SJSA1 (cell line): ENCODE data around the gene TMPRSS9. TPM values are rescaled to one million over a fixed set of nuclear protein-coding genes. Genes with fewer than 3 reads are reported as not detected.

Source experiments
- DNase-seq, 2 experiments: peaks; one replicate each; pipeline ENCODE4 v3.0.0-alpha.2; 2015 to 2020; ENCODE audit warnings: low spot score in 2 of 2, low read depth in 1 of 2
- H3K27ac ChIP-seq: fragments of 250-450 bp; sonication (Bioruptor Pico); 2 replicates; pipeline ENCODE4 v1.5.1; 2020; ENCODE audit warnings: mild to moderate bottlenecking, moderate library complexity
- H3K27me3 ChIP-seq: fragments of 250-450 bp; sonication (Bioruptor Pico); replicated peaks from 2 replicates; pipeline ENCODE4 v1.5.1; 2020; ENCODE audit warnings: mild to moderate bottlenecking, moderate library complexity
- H3K36me3 ChIP-seq: fragments of 250-450 bp; sonication (Bioruptor Pico); 2 replicates; pipeline ENCODE4 v1.5.1; 2020; ENCODE audit warnings: mild to moderate bottlenecking
- H3K4me1 ChIP-seq: fragments of 250-450 bp; sonication (Bioruptor Pico); replicated peaks from 2 replicates; pipeline ENCODE4 v1.6.1; 2021; ENCODE audit warnings: mild to moderate bottlenecking
- H3K4me3 ChIP-seq: fragments of 250-450 bp; sonication (Bioruptor Pico); 2 replicates; pipeline ENCODE4 v1.5.1; 2020; ENCODE audit warnings: mild to moderate bottlenecking
- H3K9me3 ChIP-seq: fragments of 250-450 bp; sonication (Bioruptor Pico); replicated peaks from 2 replicates; pipeline ENCODE4 v1.5.1; 2020; ENCODE audit warnings: mild to moderate bottlenecking
- total RNA-seq: library from RNA; depleted of rRNA; stranded (reverse); fragments of >200 nt; shearing (Covaris generic); gene quantifications from 2 replicates; pipeline ENCODE4 v1.2.3, GENCODE V29; 2014

The TMPRSS9 gene
- total RNA-seq, 1 experiment from 2014 or later, result not detected

DNA sequence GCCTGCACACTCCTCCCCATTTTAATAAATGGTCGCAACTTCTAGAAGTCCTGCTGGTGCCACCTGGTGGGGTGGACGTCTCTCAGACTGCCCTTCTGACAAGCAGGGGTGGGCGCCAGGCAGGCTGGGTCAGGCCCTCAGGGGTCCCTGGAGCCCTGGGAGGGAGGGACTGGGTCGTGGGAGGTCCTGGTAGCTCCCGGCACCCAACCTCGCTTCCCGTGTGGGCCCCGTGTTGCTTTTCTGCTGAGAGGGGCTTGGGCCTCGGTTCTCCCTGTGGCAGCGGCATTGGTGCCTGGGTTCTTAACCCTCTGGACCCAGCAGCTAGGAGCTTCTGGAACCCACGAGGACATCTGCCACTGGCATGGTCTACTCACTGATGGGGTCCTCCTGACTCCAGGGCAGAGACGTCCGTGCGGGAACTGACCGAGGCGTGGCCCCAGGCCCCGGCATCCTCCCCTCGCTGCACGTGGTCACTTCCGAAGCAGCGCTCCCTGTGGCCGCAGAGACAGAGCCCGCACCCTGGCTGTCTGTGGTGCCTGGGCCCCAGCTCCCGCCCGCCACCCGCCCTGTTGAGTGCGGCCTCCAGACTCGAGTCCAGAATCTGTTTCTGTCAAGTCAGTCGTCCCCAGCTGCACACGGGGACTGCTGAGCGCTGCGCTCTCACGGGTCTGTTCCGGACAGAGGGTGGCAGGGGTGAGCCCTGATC is 6.0 kb upstream of the TMPRSS9 start:
- Histone ChIP-seq H3K9me3 (no peaks in the 10 kb centered on the region), H3K4me3 (no peak overlapping the region), H3K36me3 (0 out of 2 replicates have a peak, but pooled peaks cover 10% of the 10 kb centered on the region), H3K27ac (no peak overlapping the region), H3K27me3 (no peaks in the 10 kb centered on the region; the same call in 1 of the 2 replicates), H3K4me1 (no peaks in the 10 kb centered on the region)
- no peak for DNase-seq

DNA sequence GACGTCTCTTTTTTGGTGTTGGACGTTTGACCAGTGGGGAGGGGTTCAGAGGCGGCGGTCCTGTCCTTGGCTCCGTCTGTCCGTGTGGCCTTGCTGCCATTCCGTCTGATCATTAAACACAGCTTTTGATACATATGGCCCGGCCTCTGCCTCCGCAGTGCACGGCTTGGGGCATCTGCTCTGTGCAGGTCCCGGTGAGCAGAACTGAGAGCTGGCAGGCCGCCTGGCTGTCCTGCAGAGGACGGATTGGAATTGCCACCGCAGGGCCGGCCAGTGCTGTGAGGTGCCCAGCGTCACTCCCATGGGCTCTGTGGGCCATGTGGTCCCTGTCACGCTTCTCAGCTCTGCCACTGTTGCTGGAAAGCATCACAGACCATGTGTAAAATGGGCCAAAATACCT is 5.4 kb upstream of the TMPRSS9 start:
- Histone ChIP-seq H3K4me1 (no peaks in the 10 kb centered on the region), H3K27ac (no peak overlapping the region), H3K36me3 (0 out of 2 replicates have a peak, but pooled peaks cover 10% of the 10 kb centered on the region), H3K27me3 (no peaks in the 10 kb centered on the region; the same call in 1 of the 2 replicates), H3K4me3 (no peak overlapping the region), H3K9me3 (no peaks in the 10 kb centered on the region)
- DNase-seq, result no peak

DNA sequence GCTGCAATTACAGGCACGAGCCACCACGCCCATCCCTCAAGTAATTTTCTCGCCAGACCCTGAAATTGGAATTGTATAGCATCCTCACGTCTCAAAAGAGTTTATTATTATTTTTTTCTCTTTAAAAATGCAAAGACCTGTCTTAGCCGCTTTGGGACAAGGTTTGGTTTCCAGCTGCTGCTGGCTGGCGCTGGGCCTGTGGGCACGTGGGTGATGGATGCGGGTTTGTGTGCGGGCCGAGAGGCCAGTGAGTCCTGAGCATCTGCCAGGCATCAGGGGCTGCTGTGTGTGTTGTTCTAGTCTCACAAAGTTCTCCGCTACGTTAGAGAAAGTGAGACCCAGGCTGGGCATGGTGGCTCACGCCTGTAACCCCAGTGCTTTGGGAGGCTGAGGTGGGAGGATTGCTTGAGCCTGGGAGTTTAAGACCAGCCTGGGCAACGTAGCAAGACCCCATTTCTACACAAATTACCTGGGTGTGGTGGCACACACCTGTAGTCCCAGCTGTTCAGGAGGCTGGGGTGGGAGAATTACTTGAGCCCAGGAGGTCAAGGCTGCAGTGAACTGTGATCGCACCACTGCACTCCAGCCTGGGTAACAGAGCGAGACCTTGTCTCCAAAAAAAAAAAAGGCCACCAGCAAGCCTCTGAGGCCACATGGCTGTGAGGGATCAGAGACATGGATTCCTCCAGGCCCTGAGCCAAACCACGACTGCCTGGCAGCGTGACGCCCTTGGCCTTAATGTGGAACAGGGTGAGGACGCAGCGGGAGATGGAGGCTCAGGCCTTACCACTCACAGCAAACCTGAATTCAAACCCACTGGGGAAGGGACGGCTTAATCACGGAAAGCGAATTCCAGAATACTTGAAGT is 4.7 kb upstream of the TMPRSS9 start:
- H3K9me3 ChIP-seq, result no peaks in the 10 kb centered on the region
- 0 out of 2 replicates have a peak, but pooled peaks cover 10% of the 10 kb centered on the region for H3K36me3 ChIP-seq
- H3K27ac ChIP-seq, result no peak overlapping the region
- H3K27me3 ChIP-seq, result peaks cover 3% of the 10 kb centered on the region
- no peak overlapping the region for H3K4me3 ChIP-seq
- no peaks in the 10 kb centered on the region for H3K4me1 ChIP-seq
- no peak for DNase-seq

DNA sequence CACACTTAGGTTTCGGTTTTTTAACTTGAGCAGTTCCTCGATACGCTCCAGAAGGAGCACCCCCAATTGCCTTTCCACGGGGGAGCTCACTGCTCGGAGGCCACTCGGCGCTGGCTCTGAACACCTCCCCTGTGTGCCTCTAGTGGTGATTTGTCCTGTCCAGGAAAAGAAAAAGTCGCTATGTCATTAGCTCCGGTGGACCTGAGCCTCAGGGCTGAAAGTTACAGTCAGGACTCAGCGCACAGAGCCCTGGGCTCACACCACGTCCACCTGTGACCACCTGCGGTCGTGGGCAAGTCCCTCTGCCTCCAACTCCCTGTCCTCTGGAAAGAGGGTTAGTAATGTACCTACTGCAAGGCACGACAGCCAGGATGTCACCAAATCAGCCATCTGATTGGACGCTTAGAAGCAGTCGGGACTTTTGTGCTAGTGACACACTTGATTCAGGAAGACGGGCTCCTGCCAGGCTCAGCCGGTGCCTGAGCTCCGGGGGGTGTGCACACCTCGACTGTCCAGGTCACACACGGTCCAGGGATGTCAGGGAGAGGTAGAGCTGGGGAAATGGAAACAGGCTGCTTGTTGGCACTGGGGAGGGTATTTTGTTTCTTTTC is 3.9 kb upstream of the TMPRSS9 start:
- H3K9me3 ChIP-seq, result no peaks in the 10 kb centered on the region
- peaks cover 8% of the 10 kb centered on the region for H3K27me3 ChIP-seq
- H3K4me3 ChIP-seq, result no peak overlapping the region
- no peaks in the 10 kb centered on the region for H3K4me1 ChIP-seq
- DNase-seq, result no peak
- H3K36me3 ChIP-seq, result 0 out of 2 replicates have a peak, but pooled peaks cover 10% of the 10 kb centered on the region
- no peak overlapping the region for H3K27ac ChIP-seq

DNA sequence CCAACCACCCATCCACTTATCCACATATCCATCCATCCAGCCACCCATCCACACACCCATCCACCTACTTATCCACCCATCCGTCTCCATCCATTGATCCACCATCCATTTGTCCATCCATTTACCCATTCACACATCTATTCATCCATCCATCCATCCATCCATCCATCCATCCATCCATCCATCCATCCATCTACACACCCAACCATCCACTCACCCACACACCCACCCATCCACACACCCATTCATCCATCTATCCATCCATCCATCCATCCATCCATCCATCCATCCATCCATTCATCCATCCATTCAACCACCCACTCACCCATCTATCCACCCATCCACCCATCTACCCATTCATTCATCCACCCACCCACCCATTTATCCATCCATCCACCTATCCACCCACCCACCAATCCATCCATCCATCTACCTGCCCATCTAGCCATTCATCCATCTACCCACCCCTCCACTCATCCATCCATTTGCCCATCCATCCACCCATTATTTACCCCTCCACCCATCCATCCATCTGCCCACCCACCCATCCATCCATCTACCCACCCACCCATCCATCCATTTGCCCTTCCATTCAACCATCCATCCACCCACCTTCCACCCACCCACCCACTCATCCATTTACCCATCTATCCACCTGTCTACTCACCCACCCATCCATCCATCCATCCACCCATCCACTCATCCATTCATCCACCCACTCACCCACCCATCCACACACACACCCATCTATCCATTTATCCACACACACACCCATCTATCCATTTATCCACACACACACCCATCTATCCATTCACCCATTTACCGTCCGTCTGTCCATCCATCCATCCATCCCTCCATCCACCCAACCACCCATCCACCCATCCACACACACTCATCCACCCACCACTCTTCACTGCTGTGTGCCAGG is 2.5 kb upstream of the TMPRSS9 start:
- H3K9me3 ChIP-seq, result no peaks in the 10 kb centered on the region
- H3K27me3 ChIP-seq, result peaks cover 21% of the 10 kb centered on the region
- H3K4me1 ChIP-seq, result no peaks in the 10 kb centered on the region
- H3K27ac ChIP-seq, result no peak overlapping the region
- H3K4me3 ChIP-seq, result no peak overlapping the region
- 0 out of 2 replicates have a peak, but pooled peaks cover 5% of the 10 kb centered on the region for H3K36me3 ChIP-seq
- DNase-seq, result no peak

DNA sequence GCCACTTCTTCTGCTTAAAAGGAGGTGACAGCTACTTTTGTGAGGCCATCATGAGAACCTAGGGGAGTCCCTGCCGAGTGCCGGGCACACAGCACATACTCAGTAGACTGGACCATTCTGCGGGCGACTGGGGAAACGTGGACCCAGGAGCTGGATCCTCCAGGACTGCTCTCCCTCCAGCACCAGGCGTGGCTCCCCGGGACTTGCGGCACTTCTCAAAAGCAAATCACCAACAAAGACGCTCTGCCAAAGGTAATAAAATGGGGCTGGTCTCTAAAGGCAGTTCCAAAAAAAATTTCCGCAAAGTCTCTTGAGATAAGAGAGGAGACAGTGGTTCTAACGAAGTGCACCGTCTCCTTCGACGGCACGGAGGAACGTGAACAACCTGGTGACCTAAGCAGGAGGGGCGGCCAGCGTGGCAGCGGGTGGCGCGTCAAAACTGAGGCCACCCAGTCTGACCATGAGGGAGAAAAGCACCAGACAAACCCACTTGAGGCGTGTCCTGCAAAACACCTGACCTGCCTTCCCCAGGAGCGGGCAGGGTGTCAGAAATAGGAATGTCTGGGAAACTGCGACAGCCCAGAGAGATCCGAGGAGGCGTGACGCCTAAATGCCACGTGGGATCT is 1.4 kb upstream of the TMPRSS9 start:
- Histone ChIP-seq H3K9me3 (no peaks in the 10 kb centered on the region), H3K27me3 (peaks cover 22% of the 10 kb centered on the region), H3K4me3 (no peak overlapping the region), H3K4me1 (no peaks in the 10 kb centered on the region), H3K36me3 (no peaks in the 10 kb centered on the region), H3K27ac (no peak overlapping the region)
- DNase-seq, result no peak

DNA sequence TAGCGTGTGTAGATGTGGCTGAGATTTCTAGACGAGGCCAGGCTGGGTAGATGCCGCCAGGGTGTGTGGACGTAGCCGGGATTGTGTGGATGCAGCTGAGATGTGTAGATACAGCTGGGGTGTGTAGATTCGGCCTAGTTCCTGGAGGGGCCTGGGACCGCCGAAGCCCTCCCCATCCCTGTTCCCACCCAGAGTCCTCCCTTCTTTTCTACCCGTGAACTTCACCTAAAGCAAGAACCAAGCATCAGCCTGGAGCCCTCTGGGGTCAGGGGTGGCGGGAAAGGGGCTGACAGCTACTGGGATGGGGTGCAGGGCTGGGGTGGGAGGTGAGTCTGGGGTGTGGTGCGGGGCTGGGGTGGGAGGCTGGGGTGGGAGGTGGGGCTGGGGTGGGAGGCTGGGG is 768 bp downstream of the TMPRSS9 start:
- H3K9me3 ChIP-seq, result no peaks in the 10 kb centered on the region
- no peaks in the 10 kb centered on the region for H3K36me3 ChIP-seq
- no peak overlapping the region for H3K27ac ChIP-seq
- no peak overlapping the region for H3K4me3 ChIP-seq
- H3K27me3 ChIP-seq, result peaks cover 22% of the 10 kb centered on the region
- DNase-seq, result no peak
- H3K4me1 ChIP-seq, result no peaks in the 10 kb centered on the region

DNA sequence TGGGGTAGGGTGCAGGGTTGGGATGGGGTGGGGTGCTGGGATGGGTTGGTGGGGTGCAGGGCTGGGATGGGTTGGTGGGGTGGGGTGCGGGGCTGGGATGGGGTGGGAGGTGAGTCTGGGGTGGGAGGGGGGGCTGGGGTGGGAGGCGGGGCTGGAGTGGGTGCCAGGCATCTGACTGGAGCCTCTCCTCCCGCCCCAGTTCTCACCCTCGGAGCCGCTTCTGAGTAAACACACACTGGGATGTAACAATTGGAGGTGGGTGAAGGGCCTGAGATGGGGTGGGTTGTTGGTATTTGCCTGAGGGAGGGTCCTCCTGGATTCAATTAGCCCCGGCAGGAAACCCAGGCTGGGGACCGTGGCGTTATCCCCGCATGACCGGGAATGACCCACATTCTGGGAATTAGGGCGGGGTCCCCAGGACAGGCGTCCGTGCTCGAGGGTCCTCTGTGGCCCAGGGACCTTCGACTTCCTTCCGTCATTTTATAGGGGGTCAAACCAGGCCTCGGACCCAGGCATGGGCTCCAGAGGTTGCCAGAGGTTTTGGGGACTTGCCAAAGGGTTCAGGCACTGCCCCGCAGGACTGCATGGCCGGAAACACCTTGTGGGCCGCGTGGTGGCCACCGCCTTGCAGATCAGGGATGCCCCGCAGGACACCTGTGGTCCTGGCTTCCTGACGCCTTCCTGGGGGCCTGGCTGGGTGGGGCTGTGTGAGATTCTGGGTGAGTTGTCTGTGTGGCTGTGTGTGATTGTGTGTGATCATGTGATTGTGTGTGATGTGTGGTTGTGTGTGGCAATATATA is 1.4 kb downstream of the TMPRSS9 start:
- H3K27me3 ChIP-seq, result peaks cover 22% of the 10 kb centered on the region
- no peak for DNase-seq
- no peaks in the 10 kb centered on the region for H3K4me1 ChIP-seq
- no peak overlapping the region for H3K4me3 ChIP-seq
- no peaks in the 10 kb centered on the region for H3K9me3 ChIP-seq
- H3K36me3 ChIP-seq, result no peaks in the 10 kb centered on the region
- H3K27ac ChIP-seq, result no peak overlapping the region

DNA sequence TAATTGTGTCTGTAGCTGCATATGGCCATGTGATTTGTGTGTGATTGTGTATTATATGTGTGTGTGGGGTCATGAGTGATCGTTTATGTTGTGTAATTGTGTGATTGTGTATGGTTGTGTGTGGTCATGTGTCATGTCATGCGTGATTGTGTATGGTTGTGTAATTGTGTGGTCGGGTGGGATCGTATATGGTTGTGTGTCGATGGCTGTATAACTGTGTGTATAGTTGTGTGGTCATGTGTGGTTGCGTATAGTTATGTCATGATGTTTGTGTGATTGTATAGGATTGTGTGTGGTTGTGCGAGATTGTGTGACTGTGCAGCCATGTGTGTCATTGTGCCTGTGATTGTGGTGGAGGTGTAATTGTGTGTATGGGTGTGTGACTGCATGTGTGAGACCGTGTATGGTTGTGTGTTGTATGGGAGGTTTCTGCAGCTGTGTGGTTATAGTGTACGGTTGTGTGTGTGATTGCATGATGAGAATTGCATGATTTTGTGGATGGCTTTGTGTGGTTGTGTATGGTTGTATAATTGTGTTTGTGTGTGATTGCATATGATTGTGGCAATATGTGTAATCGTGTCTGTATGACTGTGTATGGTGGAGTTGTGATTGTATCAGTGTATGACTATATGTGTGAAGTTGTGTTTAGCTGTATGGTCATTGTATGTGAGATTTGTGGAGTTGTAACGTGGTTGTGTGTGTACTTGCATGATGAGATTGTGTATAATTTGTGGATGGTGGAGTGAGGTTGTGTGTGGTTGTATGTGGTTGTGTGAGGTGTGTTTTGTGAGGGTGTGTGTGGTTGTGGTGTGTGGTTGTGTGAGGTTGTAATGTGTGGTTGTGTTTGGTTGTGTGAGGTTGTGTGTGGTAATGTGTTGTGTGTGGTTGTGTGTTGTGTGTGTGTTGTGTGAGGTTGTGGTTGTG is 2.2 kb downstream of the TMPRSS9 start:
- Histone ChIP-seq H3K4me1 (no peaks in the 10 kb centered on the region), H3K27ac (no peak overlapping the region), H3K36me3 (no peaks in the 10 kb centered on the region), H3K27me3 (peaks cover 22% of the 10 kb centered on the region), H3K9me3 (peaks cover 2% of the 10 kb centered on the region; the same call in 1 of the 2 replicates), H3K4me3 (no peak overlapping the region)
- no peak for DNase-seq

DNA sequence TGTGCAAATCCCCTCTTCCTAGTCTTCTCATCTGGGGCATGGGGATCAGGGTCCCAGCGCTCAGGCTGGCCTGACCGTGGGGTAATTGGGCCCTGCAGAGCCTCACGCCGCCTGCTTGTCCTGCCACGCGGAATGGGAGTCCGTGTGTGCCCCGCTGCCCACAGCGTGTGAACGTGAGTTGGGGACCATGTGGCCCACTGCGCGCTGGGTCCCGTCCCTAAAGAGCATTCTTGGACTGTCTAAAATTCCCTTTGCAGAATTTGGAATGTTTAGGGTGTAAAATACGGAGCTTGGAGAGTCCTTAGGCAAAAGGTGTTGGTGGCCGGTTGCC is 2.9 kb downstream of the TMPRSS9 start:
- Histone ChIP-seq H3K36me3 (no peaks in the 10 kb centered on the region), H3K27me3 (peaks cover 22% of the 10 kb centered on the region), H3K27ac (no peak overlapping the region), H3K4me1 (no peaks in the 10 kb centered on the region), H3K4me3 (no peak overlapping the region), H3K9me3 (peaks cover 2% of the 10 kb centered on the region; the same call in 1 of the 2 replicates)
- DNase-seq, result no peak

DNA sequence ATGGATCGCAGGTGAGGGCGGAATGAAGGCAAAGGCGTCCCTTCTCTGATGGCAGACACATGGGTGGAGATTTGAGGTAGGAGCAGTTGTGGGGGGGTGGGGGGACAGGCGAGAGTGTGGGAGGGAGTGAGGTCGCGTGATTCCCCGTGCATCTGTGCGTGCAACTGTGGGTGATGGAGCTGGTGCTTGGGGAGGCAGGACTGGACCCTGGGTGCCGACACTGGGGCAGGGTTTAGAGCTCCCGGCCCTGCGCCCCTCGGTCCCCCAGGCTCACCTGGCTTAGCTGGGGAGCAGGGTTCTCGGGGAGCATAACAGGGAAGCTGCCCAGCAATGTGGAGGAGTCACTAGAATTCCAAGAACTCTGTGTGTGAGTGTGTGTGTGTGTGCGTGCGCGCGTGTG is 3.4 kb downstream of the TMPRSS9 start:
- DNase-seq, result no peak
- Histone ChIP-seq H3K4me1 (no peaks in the 10 kb centered on the region), H3K27ac (no peak overlapping the region), H3K9me3 (peaks cover 2% of the 10 kb centered on the region; the same call in 1 of the 2 replicates), H3K36me3 (no peaks in the 10 kb centered on the region), H3K4me3 (no peak overlapping the region), H3K27me3 (peaks cover 22% of the 10 kb centered on the region)
